Upper lobe of right lung (tissue), 1 donor: ENCODE results near the gene EXOC2. TPM values are rescaled to one million over a fixed set of nuclear protein-coding genes. Genes with fewer than 3 reads are reported as not detected.

ENCODE experiments used
- ATAC-seq: fragments of 200-7000 bp; cut with Tn5 transposase; one replicate; pipeline ENCODE4 v1.9.1; 2020; ENCODE audit warnings: mild to moderate bottlenecking, moderate library complexity
- DNase-seq: peaks from one replicate; pipeline ENCODE4 v3.0.0-alpha.2; 2020
- H3K27ac ChIP-seq: fragments of 200-600 bp; one replicate; pipeline ENCODE4 v1.8.0; 2022
- H3K27me3 ChIP-seq: fragments of 200-600 bp; one replicate; pipeline ENCODE4 v1.8.0; 2022; ENCODE audit warnings: mild to moderate bottlenecking
- H3K36me3 ChIP-seq: fragments of 200-600 bp; one replicate; pipeline ENCODE4 v1.8.0; 2022
- H3K4me1 ChIP-seq: fragments of 200-600 bp; one replicate; pipeline ENCODE4 v1.8.0; 2022
- H3K4me3 ChIP-seq: fragments of 200-600 bp; one replicate; pipeline ENCODE4 v1.8.0; 2022; ENCODE audit warnings: mild to moderate bottlenecking
- H3K9me3 ChIP-seq: fragments of 200-600 bp; one replicate; pipeline ENCODE4 v1.8.0; 2022
- intact Hi-C: fragments of 100-400 bp; cut with DNase I; formaldehyde crosslinking; loops from one replicate; pipeline ENCODE4 v1.11.0; 2022
- total RNA-seq: library from RNA; stranded (reverse); fragmentation: NEBNext Ultra II Directional; extraction: Animal tissue kit (Norgen Biotek cat#: 25700); gene quantifications from one replicate; pipeline ENCODE4 v1.2.1, GENCODE V29; 2021
- TF ChIP-seq, protein P1 (sequence below): fragments of 200-600 bp; IDR thresholded peaks from one replicate; pipeline ENCODE4 v1.8.0; 2022; ENCODE audit warnings: antibody characterized with exemption
- donor health status: DM: no; HTN: yes; CAD: no; lungs with severe emphysema.

The EXOC2 gene
- total RNA-seq, 1 donor from 2014 or later: 31.2 TPM

DNA sequence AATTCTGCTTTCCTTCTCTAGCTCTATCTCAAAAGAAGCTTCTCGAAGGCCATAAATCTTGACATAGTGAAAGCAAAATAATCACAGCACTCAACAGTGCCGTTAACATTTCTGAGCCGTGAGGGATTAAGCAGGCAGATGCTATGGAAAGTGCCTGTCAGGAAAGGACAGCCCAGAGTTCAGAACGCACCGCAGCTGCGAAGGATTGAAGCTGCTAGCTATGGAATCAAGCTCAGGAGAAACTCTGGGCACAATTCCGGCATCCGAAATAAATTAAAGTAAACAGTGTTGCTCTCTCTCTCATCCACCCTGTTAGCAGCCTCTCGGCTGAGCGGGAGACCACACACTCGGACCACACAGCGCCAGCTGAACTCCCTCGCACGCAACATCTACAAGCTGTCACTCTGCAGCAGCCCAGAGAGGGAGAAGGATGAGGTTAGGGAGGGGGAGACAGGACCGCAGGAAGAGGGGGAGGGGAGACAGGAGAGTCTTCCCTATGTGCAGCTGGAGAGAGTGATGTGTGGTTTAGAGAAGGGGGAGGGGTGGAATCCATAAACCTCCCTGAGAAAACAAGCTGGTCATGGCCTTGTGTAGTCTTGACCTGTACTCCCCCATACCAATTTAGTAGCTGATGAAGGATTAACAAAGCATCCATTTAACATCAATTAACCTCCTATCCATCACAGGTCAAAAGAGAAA, 9.0 kb downstream of the EXOC2 start:
- ATAC-seq (peak; percentile 70), DNase-seq (no peak)
- TF ChIP-seq, protein P1, sequence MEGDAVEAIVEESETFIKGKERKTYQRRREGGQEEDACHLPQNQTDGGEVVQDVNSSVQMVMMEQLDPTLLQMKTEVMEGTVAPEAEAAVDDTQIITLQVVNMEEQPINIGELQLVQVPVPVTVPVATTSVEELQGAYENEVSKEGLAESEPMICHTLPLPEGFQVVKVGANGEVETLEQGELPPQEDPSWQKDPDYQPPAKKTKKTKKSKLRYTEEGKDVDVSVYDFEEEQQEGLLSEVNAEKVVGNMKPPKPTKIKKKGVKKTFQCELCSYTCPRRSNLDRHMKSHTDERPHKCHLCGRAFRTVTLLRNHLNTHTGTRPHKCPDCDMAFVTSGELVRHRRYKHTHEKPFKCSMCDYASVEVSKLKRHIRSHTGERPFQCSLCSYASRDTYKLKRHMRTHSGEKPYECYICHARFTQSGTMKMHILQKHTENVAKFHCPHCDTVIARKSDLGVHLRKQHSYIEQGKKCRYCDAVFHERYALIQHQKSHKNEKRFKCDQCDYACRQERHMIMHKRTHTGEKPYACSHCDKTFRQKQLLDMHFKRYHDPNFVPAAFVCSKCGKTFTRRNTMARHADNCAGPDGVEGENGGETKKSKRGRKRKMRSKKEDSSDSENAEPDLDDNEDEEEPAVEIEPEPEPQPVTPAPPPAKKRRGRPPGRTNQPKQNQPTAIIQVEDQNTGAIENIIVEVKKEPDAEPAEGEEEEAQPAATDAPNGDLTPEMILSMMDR: no peak
- Histone ChIP-seq H3K9me3 (no peaks in the 10 kb centered on the region), H3K4me3 (peak overlapping the region; percentile 24), H3K36me3 (no peaks in the 10 kb centered on the region), H3K27ac (no peak overlapping the region), H3K4me1 (peaks cover 23% of the 10 kb centered on the region), H3K27me3 (no peaks in the 10 kb centered on the region)
- intact Hi-C loops: no loop called here

DNA sequence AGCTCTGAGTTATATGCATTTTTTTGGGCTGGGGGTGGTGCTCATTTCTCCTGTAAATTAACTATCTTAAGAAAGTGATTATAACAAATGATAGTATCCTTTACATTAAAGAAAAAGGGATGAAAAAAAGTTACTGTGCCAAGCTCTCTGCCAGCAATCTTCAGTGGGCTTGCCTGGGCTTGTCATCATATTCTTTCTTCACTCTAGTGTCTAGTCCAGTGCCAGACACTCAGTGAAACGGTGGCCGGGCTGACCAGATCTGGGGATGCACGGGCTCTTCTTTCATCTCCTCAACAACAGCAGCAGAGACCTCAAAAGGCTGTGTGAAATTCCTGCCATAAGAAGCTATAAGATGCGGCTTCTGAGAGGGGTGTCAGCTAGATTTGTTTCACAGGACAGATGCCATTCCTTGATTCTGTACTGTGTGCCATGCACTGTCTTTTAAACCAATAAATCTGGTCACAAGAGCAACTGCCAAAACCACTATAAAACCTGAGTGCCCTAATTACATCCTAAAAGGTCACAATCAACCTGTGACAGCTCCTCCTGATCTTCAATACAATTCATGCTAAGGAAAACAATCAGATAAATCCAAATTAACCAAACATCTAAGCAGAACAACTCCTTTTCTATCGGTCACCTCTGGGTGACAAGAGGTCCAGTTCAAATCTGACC, 12.1 kb downstream of the EXOC2 start:
- peaks cover 23% of the 10 kb centered on the region for H3K4me1 ChIP-seq
- no peak overlapping the region for H3K27ac ChIP-seq
- intact Hi-C loops: no loop called here
- no peak for DNase-seq
- H3K4me3 ChIP-seq: no peak overlapping the region
- no peak for ATAC-seq
- H3K36me3 ChIP-seq: no peaks in the 10 kb centered on the region
- TF ChIP-seq, protein P1: no peak
- no peaks in the 10 kb centered on the region for H3K9me3 ChIP-seq
- no peaks in the 10 kb centered on the region for H3K27me3 ChIP-seq

DNA sequence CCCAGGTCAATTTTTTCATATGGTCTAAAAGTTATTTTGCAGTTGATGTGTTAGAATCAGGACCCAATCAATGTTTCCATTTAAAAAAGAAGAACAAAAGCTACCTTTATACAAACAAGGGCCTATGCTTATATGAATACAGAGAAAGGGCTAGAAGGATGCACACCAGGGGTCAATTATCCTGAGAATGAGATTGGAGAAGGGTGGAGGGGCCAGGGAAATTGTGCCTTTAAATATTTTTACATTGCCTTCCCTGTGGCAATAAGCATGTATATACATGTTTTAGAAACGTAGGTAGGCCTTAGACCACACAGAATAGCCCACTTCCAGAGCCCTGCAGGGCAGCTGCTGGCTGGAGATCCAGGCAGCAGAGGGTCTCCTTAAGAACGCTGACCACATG, 12.7 kb downstream of the EXOC2 start:
- Histone ChIP-seq H3K36me3 (no peaks in the 10 kb centered on the region), H3K27me3 (no peaks in the 10 kb centered on the region), H3K9me3 (no peaks in the 10 kb centered on the region), H3K4me1 (peaks cover 22% of the 10 kb centered on the region), H3K4me3 (no peak overlapping the region), H3K27ac (no peak overlapping the region)
- intact Hi-C loops: no loop called here
- no peak for DNase-seq
- TF ChIP-seq, protein P1: no peak
- no peak for ATAC-seq

DNA sequence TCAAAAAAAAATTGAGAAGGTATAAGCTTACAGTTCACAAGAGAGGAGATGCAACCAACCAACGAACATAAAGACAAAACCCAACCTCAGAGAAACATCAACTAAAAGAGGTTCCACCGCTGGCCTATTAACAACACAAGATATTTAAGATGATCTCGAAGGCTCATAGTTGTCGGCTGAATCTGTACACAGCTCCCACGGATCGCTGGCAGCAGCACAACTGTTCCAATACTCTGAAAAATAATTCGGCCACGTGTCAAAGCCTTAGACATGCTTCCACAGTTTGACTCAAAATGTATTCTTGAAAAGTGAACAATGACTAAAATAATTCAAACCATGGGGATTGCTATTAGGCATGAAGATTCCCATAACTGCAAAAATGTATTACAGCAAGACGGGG, 13.7 kb downstream of the EXOC2 start:
- peaks cover 20% of the 10 kb centered on the region for H3K4me1 ChIP-seq
- DNase-seq: no peak
- no peaks in the 10 kb centered on the region for H3K9me3 ChIP-seq
- H3K27ac ChIP-seq: no peak overlapping the region
- H3K27me3 ChIP-seq: no peaks in the 10 kb centered on the region
- intact Hi-C loops: no loop called here
- TF ChIP-seq, protein P1: no peak
- H3K4me3 ChIP-seq: no peak overlapping the region
- no peak for ATAC-seq
- H3K36me3 ChIP-seq: no peaks in the 10 kb centered on the region

DNA sequence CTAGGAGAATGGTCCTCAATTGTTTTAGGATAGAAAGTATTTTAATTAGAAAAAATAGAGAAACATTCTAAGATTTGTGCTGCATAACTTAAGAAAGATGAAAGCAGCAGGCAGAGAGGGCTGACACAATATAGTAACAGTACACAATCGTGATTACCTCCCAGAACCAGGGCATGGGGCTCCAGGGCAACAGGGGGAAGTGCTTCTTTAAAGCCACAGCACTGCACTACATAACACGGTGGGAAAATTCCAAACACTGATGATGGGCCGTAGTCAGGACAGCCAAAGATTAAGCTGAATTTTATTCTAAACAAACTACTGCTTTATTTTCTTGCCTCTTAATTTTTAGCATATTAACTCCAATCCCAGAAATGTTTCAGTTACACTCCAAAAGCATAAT, 14.4 kb downstream of the EXOC2 start:
- ATAC-seq (no peak), DNase-seq (no peak)
- H3K9me3 ChIP-seq: no peaks in the 10 kb centered on the region
- no peak overlapping the region for H3K4me3 ChIP-seq
- peaks cover 15% of the 10 kb centered on the region for H3K4me1 ChIP-seq
- no peak overlapping the region for H3K27ac ChIP-seq
- H3K27me3 ChIP-seq: no peaks in the 10 kb centered on the region
- intact Hi-C loops: no loop called here
- no peaks in the 10 kb centered on the region for H3K36me3 ChIP-seq
- TF ChIP-seq, protein P1: no peak
